ENCODE results near the gene ABLIM3.

Gene ABLIM3

DNA sequence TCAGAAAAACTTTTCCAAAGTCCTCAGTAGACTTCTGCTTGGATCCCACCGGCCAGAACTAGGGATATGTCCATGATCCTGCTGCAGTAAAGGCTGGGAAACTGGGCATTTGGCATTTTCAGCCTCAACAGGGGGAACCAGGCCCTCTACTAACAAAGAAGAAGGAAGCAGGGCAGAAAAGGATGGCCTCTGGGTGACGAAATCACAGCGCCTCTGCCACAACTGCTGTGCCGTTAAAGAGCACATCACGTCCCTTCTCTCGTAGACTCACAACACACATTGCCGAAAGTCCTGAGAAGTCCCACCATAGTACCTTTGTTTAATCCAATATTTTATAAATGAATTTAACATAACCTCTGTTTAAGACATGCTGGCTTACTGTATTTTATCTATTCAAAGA lies 120.0 kb downstream of the ABLIM3 start:
- CTCF ChIA-PET = no interaction called here
- TF ChIP-seq, protein P1, sequence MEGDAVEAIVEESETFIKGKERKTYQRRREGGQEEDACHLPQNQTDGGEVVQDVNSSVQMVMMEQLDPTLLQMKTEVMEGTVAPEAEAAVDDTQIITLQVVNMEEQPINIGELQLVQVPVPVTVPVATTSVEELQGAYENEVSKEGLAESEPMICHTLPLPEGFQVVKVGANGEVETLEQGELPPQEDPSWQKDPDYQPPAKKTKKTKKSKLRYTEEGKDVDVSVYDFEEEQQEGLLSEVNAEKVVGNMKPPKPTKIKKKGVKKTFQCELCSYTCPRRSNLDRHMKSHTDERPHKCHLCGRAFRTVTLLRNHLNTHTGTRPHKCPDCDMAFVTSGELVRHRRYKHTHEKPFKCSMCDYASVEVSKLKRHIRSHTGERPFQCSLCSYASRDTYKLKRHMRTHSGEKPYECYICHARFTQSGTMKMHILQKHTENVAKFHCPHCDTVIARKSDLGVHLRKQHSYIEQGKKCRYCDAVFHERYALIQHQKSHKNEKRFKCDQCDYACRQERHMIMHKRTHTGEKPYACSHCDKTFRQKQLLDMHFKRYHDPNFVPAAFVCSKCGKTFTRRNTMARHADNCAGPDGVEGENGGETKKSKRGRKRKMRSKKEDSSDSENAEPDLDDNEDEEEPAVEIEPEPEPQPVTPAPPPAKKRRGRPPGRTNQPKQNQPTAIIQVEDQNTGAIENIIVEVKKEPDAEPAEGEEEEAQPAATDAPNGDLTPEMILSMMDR (IDR thresholded peaks at IDR 0.05; ENCODE audit: control extremely low read depth, extremely low read depth, low read depth, missing control alignments) = no peak
- POLR2A ChIA-PET = no interaction called here
- DNase-seq (ENCODE audit: extremely low spot score) = no peak

DNA sequence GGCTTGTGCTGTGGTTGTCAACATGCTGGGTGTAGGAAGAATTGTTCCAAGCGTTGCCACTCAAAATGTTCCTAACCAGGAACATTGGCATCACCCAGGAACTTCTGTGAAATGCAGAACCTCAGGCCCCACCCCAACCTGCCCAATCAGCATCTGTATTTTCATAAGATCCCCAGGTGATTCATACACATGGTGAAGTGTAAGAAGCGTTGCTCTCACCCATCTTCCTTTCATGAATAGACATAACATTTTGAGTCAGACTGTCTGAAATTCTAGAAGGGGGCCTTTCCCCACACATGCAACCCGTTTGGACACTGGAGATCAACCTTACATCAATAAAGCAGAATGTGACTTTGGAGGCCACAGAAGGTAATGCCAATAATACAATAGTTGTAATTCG lies 121.0 kb downstream of the ABLIM3 start:
- ChIA-PET CTCF (interaction anchor here (1.1 kb wide), 1 partner anchor 56 kb away, joined by 3 read pairs; no protein-coding TSS in a partner anchor), POLR2A (no interaction called here)

DNA sequence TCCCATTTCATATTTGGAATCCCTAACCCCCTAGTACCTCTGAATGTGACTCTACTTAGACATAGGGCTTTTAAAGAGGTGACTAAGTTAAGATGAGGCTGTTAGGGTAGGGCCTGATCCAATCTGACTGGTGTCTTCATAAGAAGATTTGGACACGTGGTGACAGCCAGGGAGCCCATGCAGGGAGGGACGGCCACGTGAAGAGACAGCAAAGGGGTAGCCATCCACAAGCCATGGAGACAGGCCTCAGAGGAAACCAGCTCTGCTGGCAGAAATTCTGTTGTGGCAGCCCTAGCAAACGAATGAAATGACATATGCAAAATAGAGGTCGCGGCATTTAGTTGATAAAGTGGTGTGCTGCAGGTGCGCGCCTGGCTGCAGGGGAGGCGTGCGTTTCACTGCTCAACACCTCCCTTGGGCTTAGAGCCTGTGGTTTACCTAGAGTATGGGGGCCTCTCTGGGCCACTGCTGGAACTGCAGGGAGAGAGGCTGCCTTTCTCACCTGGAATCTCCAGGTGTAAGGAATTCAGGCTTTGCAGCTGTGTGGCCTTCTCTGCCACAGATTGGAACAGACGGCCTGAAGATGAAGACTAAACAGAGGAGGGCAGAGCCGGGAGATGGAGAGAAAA lies 123.3 kb downstream of the ABLIM3 start:
- CTCF ChIA-PET = interaction anchor here (0.9 kb wide), 1 partner anchor 16 kb away, joined by 4 read pairs; no protein-coding TSS in a partner anchor
- DNase-seq (ENCODE audit: extremely low spot score) = peak; percentile 40
- TF ChIP-seq, protein P1 (IDR thresholded peaks at IDR 0.05; ENCODE audit: control extremely low read depth, extremely low read depth, low read depth, missing control alignments) = peak; percentile 11
- POLR2A ChIA-PET = no interaction called here

More for the DNA sequence above, 121.0 kb downstream of the ABLIM3 start:
- no peak for DNase-seq (ENCODE audit: extremely low spot score)
- TF ChIP-seq, protein P1 (IDR thresholded peaks at IDR 0.05; ENCODE audit: control extremely low read depth, extremely low read depth, low read depth, missing control alignments) = no peak

DNA sequence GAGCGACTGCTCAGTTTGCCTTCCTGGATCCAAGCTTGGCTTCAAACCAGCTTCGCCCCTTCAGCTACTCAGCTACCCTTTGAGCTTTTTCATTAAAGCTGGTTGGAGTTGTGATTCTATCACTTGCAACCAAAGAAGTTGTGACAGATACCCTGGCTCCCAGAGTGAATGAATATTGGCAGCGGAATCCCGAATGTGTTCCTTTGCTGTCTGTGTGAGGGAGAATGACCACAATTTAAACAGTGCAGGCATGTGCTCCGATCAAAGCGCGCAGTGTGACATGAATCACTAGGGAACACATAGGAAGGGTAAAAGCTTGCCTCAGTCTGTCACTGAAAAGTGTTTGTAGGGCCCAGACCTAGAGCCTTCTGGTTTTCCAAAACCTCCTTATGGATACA lies 123.8 kb downstream of the ABLIM3 start:
- ChIA-PET POLR2A (no interaction called here), CTCF (interaction anchor here (0.9 kb wide), 1 partner anchor 17 kb away, joined by 4 read pairs; no protein-coding TSS in a partner anchor)
- TF ChIP-seq, protein P1 (IDR thresholded peaks at IDR 0.05; ENCODE audit: control extremely low read depth, extremely low read depth, low read depth, missing control alignments) = no peak
- no peak for DNase-seq (ENCODE audit: extremely low spot score)

DNA sequence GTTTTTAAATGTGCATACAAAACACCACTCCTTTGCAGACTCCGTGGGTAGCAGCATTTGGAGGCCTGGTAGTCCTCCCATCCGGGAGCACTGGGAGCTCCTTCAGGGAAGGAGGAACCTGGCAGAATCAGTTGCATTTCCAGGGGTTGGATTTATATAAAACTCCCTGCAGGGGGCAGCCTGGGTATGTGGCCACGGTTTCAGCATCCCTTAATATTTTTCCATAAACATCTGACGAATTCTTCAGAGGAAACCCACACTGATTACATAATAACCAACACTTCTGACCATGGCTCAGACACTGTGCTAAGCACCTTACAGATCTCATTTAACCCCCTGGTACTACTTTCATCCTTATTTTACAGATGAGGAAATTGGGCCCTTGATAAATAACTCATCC lies 124.3 kb downstream of the ABLIM3 start:
- POLR2A ChIA-PET = no interaction called here
- DNase-seq (ENCODE audit: extremely low spot score) = no peak

DNA sequence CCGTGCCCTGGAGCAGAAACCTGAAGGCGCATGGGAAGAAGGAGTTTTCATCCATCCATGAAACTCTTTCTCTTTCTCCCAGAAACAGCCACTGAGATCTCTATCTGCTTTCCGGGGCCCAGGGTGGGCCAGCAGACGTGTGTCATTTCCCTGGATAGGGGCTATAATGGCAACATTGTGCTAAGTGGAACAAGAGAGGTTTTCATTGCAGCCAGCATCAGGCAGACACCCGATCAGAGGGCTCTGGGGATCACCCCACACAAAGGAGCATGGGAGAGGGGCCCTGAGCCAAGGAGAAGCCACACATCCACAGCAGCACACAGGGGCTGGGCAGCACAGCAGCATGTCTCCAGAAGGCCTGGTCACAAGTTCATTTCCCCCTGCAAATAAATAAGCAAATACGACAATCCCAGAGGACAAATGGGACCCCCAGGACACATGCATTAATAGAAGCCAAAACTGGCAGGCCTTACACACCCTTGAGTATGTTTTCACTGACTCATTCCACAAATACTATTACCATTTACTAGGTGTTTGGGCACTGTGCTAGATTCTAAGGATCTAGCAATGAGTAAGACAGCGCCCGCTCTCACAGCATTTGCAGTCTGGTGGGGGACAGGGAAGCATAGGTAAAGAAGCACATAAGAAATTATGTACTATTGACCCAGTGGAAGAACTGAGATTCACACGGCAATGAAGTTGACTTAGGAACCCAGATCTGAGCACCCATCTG lies 126.1 kb downstream of the ABLIM3 start:
- DNase-seq (ENCODE audit: extremely low spot score) = no peak
- POLR2A ChIA-PET = no interaction called here

More for the DNA sequence above, 124.3 kb downstream of the ABLIM3 start:
- TF ChIP-seq, protein P1 (IDR thresholded peaks at IDR 0.05; ENCODE audit: control extremely low read depth, extremely low read depth, low read depth, missing control alignments) = no peak
- CTCF ChIA-PET = interaction anchor here (0.9 to 1.1 kb wide), 3 partner anchors 11 to 17 kb away, joined by 3 to 4 read pairs (median 3); no protein-coding TSS in a partner anchor

More for the DNA sequence above, 126.1 kb downstream of the ABLIM3 start:
- CTCF ChIA-PET = interaction anchor here (1.3 to 2.2 kb wide), 4 partner anchors 10 to 68 kb away, joined by 3 to 12 read pairs (median 5); no protein-coding TSS in a partner anchor
- TF ChIP-seq, protein P1 (IDR thresholded peaks at IDR 0.05; ENCODE audit: control extremely low read depth, extremely low read depth, low read depth, missing control alignments) = no peak

Data from GM10248 (cell line).